ENCODE results near the gene PSMD8.
"Not testable (repeated sequence)": the region's sequence is repeated elsewhere in the genome, so short reads cannot be mapped to it uniquely, and the experiment has no call there.

The PSMD8 gene

DNA sequence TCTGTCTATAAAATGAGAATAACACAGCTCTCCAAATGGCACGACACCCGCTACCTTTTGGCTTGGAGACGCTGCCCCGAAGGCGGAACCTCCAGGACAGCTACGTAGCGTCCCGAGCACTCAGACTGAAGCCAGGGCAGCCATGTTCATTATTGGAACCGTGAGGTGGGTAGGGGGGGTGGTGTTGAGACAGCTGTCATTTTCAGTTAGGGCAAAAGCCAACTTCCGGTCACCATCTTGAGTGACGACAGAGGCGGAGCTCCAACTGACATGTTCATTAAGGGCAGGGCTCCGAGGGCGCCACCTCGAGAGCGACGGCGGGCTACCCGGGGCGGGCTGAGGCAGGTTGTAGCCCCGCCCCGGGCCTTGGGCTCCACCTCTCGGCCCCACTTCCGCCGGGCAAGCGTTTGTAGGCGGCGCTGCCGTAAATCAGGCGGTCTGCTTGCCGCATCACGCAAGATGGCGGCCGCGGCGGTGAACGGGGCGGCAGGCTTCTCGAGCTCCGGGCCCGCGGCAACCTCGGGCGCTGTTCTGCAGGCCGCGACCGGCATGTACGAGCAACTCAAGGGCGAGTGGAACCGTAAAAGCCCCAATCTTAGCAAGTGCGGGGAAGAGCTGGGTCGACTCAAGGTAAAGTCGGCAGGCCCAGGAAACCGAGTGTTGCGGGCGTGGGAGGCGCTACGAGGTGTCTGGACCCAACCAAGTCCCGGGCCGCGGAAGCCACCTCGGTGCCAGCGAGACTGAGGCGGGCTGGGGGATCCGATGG is at the start of gene PSMD8:
Gene PSMD8 (plus strand): TSS at position 240 of the 766 bp plus-strand sequence. CDS start 31 bp downstream, at position 271.
- in situ Hi-C loops (cut with MboI; ENCODE audit: low sequenced_read_pairs): loop anchor here (25.0 kb wide), 1 partner anchor 462 kb away; the partner anchor contains the start of genes SIPA1L3 and WDR87

DNA sequence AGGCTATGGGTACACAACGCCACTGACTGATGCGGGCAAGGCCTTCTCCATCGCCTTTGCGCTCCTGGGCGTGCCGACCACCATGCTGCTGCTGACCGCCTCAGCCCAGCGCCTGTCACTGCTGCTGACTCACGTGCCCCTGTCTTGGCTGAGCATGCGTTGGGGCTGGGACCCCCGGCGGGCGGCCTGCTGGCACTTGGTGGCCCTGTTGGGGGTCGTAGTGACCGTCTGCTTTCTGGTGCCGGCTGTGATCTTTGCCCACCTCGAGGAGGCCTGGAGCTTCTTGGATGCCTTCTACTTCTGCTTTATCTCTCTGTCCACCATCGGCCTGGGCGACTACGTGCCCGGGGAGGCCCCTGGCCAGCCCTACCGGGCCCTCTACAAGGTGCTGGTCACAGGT is 47.8 kb upstream of the PSMD8 start:
- in situ Hi-C loops (cut with MboI; ENCODE audit: low sequenced_read_pairs): loop anchor here (10.0 kb wide), 1 partner anchor 82 kb away; no protein-coding TSS in a partner anchor

DNA sequence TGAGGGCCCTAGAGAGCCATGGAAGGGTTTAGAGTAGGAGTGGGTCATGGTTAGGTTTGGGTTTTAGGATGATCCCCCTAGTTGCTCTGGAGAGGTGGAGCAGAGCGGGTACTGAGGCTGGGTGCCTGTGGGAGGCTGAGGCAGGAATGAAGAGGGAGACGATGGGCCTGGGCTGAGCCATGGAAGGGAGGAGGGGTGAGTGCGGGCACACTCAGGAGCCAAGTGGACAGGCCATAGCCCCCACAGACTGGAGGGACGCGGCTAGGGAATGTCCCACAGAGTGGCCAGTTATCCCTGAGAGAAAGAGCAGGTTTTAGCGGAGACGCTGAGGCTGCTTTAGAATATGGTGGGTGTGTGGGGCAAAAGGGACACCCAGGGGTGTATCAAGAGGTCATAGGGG is 44.7 kb upstream of the PSMD8 start:
- in situ Hi-C loops (cut with MboI; ENCODE audit: low sequenced_read_pairs): loop anchor here (10.0 kb wide), 1 partner anchor 85 kb away; no protein-coding TSS in a partner anchor

DNA sequence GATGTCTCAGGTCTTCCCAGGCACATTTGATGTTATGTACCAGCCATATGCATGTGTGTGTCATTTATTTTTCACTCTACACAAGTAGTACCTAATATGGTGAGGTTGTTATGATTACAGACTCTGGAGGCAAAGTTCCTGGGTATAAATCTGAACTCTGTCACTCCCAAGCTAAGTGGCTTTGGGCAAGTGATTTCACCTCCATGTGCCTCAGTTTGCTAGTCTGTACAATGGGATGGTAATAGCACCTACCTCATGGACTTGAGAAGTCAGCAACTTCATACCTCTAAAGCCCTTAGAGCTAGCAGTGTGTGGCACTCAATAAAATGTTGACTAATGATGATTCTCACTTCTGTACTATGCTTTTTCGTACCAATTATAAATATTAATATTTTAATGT is 42.6 kb upstream of the PSMD8 start:
- in situ Hi-C loops (cut with MboI; ENCODE audit: low sequenced_read_pairs): no loop called here

DNA sequence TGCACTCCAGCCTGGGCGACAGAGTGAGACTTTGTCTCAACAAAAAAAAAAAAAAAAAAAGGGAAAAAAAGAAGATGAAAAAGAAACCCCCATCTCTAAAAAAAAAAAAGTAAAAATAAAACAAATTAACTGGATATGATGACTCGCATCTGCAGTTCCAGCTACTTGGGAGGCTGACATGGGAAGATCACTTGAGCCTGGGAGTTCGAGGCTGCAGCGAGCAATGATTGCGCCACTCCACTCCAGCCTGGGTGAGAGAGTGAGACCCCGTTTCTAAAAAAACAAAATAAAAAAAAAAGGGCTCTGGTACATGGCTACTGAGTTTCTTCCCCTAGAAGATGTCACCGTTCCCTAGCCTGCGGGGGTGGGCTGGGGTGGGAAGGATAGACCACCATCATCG is 41.1 kb upstream of the PSMD8 start:
- in situ Hi-C loops (cut with MboI; ENCODE audit: low sequenced_read_pairs): no loop called here

DNA sequence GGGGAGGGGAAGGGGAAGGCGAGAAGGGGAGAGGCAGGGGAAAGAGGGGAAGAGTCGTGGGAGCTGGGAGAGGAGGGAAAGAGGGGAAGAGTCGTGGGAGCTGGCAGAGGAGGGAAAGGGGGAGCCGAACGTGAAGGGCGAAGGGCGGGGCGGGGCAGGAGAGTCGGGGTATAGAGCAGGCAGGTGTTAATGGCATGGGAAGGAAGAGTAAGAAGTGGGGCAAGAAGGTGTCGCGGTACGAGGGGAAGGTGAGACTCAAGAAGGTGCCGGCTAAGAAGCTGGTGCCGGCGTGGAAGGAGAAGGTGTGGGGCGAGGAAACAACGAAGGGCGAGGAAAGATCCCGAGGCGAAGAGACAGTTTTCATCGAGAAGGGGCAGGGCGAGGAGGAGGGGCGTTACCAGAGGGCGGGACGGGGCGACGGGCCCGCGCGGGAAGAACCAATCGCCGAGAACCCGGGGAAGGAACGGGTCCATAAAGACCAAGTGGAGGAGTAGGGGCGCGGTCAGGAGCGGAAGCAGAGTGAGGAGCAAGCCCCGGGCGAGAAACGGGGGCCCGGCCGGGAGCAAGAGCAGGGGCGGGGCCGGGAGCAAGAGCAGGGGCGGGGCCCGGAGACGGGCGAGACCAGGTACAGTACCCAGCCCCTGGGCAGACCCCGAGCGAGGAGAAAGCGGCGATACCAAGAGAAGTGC is 38.3 kb upstream of the PSMD8 start:
- in situ Hi-C loops (cut with MboI; ENCODE audit: low sequenced_read_pairs): no loop called here

DNA sequence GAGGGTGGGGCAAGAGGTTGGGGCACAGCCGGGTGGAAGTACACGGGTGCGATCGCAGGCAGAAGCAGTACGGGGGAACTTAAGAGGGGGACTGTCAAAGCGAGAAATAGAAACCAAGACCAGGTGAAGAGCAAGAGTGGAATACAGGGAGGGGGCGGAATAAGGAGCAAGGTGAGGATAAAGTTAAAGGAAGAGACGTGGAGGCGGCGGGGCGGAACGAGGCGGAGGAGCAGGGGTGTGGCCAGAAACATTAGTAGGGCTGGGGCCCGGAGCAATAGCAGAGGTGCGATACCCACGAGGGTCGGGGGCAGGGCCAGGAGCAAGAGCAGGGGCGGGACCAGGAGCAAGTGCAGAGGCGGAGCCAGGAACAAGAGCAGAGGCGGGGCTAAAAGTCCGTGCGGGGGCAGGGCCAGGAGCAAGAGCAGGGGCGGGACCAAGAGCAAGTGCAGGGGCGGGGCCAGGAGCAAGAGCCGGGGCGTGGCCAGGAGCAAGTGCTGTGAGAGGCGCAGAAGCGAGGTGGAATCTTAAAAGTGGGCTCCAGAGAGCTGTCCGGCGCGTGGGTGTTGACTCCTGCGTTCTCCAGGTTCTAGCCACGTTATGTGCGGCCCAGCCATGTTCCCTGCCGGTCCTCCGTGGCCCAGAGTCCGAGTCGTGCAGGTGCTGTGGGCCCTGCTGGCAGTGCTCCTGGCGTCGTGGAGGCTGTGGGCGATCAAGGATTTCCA is 37.6 kb upstream of the PSMD8 start:
- in situ Hi-C loops (cut with MboI; ENCODE audit: low sequenced_read_pairs): no loop called here

DNA sequence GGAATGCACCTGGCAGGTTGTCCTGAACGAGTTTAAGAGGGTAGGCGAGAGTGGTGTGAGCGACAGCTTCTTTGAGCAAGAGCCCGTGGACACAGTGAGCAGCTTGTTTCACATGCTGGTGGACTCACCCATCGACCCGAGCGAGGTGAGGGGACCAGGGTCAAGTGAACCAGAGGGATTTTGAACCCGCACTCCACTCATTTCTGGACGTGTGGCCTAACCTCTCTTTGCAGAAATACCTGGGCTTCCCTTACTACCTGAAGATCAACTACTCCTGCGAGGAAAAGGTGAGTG is 37.1 kb upstream of the PSMD8 start:
- in situ Hi-C loops (cut with MboI; ENCODE audit: low sequenced_read_pairs): no loop called here

DNA sequence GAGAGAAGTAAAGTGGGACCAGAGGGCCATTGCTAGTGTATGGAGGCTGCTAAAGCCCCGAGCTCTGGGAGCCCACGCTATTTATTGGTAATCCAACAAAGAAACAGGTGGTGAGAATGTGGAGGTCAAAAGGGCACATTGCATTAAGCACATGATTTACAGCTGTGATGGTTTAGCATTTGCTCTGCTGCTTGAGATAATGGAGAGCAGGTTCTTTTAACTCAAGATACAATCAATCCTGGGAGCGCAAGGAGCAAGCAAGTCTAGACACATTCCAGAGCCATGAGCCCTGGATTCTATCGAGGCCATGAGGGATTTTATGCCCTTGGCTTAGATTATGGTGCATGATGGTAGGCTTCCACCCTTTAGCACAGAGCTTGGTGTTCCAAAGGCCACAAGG is 35.4 kb upstream of the PSMD8 start:
- in situ Hi-C loops (cut with MboI; ENCODE audit: low sequenced_read_pairs): not testable (repeated sequence)

DNA sequence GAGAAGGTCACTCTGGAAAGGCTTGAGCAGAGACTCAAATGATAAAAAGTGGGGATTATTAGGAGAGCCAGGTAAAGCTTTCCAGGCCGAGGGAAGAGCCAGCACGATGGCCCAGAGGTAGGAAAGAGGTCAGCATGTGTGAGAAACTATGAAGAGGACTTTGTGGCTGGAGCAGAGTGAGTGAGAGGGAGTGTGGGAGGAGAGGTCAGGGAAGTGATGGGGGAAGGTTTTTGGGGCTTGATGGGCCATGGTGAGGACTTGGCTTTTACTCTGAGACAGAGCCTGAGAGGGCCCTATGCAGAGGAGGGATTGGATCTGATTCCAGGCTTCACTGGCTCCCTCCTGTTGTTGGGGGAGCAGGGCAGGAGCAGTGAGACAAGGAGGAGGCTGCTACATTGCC is 33.4 kb upstream of the PSMD8 start:
- in situ Hi-C loops (cut with MboI; ENCODE audit: low sequenced_read_pairs): no loop called here

DNA sequence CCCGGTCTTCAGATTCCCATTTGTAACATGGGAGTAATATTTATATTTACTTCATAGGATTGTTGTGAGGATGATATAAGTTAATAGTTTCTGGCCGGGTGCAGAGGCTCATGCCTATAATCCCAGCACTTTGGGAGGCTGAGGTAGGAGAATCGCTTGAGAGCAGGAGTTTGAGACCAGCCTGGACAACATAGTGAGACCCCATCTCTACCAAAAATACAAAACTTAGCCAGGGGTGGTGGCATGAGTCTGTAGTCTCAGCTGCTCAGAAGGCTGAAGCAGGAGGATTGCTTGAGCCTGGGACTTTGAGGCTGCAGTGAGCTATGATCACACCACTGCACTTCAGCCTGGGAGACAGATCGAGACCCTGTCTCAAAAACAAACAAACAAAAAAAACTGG is 27.5 kb upstream of the PSMD8 start:
- in situ Hi-C loops (cut with MboI; ENCODE audit: low sequenced_read_pairs): no loop called here

DNA sequence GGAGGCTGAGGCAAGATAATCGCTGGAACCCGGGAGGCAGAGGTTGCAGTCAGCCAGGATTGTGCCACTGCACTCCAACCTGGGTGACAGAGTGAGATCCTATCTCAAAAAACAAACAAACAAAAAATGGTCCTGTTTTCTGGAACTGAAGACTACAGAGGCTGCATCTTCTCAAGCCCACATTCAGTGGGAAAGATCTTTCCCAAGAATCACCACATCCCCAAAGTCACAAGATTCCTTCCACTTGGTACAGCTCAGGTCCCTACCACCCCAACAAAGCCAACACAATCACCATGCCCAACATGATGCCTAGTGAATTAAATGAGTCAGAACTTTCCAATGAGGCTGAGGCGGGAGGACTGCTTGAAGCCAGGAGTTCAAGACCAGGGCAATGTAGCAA is 23.5 kb upstream of the PSMD8 start:
- in situ Hi-C loops (cut with MboI; ENCODE audit: low sequenced_read_pairs): loop anchor here (25.0 kb wide), 1 partner anchor 439 kb away; the partner anchor contains the start of genes SIPA1L3 and WDR87

DNA sequence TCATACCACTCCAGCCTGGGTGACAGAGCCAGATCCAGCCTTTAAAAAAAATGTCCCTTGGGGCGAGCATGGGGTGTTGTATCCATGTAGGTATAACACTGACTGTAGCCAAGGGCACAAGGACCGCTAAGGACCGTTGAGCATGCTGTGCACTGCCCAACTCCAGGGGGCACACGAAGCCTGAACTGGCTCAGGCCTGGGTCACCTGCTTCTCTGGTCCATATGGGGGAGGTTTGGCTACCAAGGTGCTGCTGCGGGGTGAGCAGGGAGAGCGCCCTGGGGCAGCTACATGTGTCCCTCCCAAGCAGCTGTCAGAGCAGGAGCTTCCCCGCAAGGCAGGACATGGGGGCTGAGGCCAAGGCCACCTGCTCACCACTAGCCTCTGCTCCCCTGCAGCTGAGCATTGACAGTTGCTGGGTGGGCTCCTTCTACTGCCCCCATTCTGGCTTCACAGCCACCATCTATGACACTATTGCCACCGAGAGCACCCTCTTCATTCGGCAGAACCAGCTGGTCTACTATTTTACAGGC is 22.4 kb upstream of the PSMD8 start:
- in situ Hi-C loops (cut with MboI; ENCODE audit: low sequenced_read_pairs): loop anchor here (25.0 kb wide), 1 partner anchor 440 kb away; the partner anchor contains the start of genes SIPA1L3 and WDR87

DNA sequence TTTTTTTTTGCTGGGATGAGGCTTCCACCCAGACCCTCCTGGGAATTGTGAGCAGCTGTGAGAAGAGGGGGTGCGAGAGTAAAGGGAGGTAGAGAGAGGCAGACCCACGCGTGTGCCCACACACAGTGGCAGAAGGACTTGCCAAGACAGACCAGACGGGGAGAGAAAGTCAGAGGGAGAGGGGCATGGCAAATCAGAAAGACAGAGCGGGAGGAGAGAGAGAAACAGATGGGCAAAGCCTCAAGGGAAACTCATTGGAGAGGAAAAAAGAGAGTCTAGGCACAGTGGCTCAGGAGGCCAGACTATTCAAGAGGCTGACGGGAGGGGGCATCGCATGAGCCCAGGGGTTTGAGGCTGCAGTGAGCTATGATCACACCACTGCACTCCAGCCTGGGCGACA is 21.8 kb upstream of the PSMD8 start:
- in situ Hi-C loops (cut with MboI; ENCODE audit: low sequenced_read_pairs): loop anchor here (25.0 kb wide), 1 partner anchor 440 kb away; the partner anchor contains the start of genes SIPA1L3 and WDR87

DNA sequence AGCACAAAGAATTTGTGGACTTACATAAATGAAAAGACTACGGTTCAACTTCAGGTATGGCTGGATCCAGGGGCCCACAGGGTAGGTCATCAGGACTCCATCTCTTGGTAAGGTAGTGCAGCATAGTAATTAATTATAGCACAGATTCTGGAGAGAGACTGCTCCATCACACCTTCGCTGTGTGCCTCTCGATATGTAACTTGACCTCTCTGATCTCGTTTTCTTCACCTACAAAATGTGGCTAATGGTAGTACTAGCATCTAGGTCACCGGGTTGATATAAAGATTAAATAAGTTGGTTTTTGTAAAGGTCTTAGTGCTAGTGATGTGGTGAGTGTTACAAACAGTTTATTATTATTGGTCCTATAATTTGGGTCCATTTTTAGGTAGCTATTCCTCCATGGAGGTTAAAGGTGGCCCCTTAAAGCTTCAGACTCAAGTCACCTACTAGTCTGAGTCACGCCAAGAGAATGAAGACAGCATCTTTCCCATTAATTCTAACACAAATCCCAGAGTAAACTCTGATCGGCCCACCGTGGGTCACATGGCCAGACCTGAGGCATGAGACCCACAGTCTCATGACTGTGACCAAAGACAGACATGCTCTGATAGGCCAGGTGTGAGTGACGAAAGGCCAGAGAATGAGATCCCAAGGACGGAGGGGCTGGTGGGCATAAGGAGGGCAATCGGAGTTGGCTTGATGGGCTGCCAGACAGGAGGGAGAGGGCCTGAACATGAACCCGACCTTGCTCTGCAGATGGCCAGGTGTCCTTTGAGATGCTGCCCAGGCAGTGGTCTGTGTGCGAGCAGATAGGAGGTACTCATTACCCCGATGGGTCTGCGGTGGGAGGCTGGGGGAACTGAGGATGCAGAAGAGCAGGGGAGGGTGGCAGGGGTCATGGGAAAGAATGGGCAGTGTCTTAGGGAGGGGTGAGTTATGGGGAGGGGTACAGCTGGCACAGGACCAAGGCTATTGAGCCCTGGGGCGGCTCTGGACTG is 18.3 kb upstream of the PSMD8 start:
- in situ Hi-C loops (cut with MboI; ENCODE audit: low sequenced_read_pairs): loop anchor here (25.0 kb wide), 1 partner anchor 444 kb away; the partner anchor contains the start of genes SIPA1L3 and WDR87

DNA sequence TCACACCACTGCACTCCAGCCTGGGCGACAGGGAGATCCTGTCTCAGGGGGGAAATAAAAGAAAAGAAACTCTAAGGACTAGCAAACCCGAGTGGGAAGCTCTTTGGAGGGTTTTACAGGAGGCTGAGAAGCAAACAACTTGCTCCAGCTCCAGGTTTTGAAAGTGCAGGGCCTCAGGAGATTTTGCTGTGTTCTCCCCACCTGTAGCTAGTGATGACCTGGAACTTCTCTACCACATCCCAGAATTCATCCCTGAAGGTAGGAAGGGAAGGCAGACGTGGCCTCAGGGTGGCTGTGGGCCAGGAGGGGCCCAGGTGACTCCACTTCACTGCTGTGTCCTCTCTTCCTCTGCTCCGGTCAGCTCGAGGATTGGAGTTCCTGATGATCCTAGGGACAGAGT is 16.3 kb upstream of the PSMD8 start:
- in situ Hi-C loops (cut with MboI; ENCODE audit: low sequenced_read_pairs): loop anchor here (25.0 kb wide), 1 partner anchor 446 kb away; the partner anchor contains the start of genes SIPA1L3 and WDR87

DNA sequence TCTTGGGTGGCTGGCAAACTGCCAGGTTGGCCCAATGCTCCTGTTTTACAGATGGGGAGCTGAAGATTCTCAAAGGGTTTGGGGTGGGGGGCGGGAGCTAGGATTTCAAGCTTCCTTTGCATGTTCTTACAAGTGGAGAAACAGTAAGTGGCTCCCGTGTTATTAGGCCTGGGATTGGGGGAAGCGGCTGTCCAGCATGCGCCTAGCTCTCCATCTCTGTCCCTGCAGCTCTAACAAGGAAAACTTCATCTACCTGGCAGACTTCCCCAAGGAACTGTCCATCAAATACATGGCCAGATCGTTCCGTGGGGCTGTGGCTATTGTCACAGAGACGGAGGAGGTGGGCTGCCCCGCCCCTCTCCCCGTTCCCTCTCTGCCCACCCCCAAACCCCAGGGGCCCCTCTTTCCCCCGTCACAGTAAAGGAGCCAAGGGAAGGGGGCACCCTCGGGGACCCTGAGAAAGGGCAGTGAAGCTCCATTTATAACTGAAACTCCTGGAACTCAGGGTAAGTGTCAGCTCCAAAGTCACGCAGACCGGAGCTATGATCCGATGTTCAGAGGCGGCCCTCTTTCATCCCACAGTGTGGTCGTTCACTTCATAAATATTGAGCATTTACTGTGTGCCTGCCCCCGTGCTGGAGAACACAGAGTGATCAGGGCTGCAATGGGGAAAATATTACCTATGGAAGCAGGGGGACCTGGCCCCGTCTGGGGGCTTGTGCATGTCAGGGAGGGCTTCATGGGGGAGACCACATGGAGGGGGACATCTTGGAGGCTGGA is 14.9 kb upstream of the PSMD8 start:
- in situ Hi-C loops (cut with MboI; ENCODE audit: low sequenced_read_pairs): loop anchor here (25.0 kb wide), 1 partner anchor 447 kb away; the partner anchor contains the start of genes SIPA1L3 and WDR87

DNA sequence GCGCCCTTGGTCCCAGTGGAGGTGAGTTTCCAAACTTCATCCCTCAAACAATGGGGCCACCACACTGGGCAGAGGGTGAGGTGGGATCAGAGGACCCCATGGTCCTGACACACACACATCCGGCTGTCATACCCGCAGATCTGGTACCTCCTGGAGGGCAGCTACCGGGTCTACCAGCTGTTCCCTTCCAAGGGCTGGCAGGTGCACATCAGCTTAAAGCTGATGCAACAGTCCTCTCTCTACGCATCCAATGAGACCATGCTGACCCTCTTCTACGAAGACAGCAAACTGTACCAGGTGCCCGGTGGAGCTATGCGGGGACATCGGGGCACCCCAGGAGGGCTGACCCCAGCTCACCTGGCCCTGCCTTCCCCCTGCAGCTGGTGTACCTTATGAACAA is 14.0 kb upstream of the PSMD8 start:
- in situ Hi-C loops (cut with MboI; ENCODE audit: low sequenced_read_pairs): loop anchor here (25.0 kb wide), 1 partner anchor 448 kb away; the partner anchor contains the start of genes SIPA1L3 and WDR87
